Measurements from ENCODE around the gene SIGLEC7. TPM values are rescaled to one million over a fixed set of nuclear protein-coding genes. Genes with fewer than 3 reads are reported as not detected.
A peak's percentile ranks its signal among the peaks of the same experiment; 100 is the strongest.

The SIGLEC7 gene
- total RNA-seq, 1 donor from 2014 or later, result 0.47 TPM

DNA sequence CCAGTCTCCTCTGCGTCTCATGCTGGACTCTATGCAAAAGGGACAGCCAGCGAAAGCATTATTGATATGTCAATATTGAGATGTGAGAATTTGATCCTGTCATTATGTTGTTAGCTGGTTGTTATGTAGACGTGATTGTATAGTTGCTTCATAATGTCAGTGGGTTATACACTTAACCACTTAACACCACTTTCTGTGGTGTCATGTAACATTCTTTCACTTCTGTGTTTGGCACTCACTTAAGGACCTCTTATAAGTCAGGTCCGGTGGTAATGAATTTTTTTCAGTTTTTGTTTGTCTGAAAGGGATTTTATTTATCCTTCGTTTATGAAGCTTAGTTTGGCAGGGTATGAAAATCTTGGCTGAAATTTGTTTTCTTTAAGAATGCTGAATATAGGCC lies 7.1 kb upstream of the SIGLEC7 start:
- Histone ChIP-seq H3K36me3 (no peaks in the 10 kb centered on the region), H3K4me1 (peaks cover 21% of the 10 kb centered on the region), H3K4me3 (no peak overlapping the region), H3K9me3 (replicated peaks) (peaks cover 7% of the 10 kb centered on the region), H3K27me3 (ENCODE audit: low read depth) (peaks cover 58% of the 10 kb centered on the region), H3K27ac (replicated peaks) (no peak overlapping the region)
- DNase-seq, result no peak
- intact Hi-C loops (cut with micrococcal nuclease), result no loop called here
- TF ChIP-seq, protein P1, sequence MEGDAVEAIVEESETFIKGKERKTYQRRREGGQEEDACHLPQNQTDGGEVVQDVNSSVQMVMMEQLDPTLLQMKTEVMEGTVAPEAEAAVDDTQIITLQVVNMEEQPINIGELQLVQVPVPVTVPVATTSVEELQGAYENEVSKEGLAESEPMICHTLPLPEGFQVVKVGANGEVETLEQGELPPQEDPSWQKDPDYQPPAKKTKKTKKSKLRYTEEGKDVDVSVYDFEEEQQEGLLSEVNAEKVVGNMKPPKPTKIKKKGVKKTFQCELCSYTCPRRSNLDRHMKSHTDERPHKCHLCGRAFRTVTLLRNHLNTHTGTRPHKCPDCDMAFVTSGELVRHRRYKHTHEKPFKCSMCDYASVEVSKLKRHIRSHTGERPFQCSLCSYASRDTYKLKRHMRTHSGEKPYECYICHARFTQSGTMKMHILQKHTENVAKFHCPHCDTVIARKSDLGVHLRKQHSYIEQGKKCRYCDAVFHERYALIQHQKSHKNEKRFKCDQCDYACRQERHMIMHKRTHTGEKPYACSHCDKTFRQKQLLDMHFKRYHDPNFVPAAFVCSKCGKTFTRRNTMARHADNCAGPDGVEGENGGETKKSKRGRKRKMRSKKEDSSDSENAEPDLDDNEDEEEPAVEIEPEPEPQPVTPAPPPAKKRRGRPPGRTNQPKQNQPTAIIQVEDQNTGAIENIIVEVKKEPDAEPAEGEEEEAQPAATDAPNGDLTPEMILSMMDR (IDR thresholded peaks at IDR 0.05; ENCODE audit: borderline replicate concordance), result no peak

- no peak overlapping the region for H3K4me3 ChIP-seq
- peak overlapping the region; percentile 58 for H3K27ac ChIP-seq (replicated peaks)
- H3K36me3 ChIP-seq, result no peaks in the 10 kb centered on the region
- intact Hi-C loops (cut with micrococcal nuclease), result no loop called here
- TF ChIP-seq, protein P1 (IDR thresholded peaks at IDR 0.05; ENCODE audit: borderline replicate concordance), result no peak
- H3K9me3 ChIP-seq (replicated peaks), result peaks cover 7% of the 10 kb centered on the region
- H3K27me3 ChIP-seq (ENCODE audit: low read depth), result peaks cover 59% of the 10 kb centered on the region
- DNase-seq, result no peak
- H3K4me1 ChIP-seq, result peaks cover 21% of the 10 kb centered on the region
Observed at GRCh38 chr19:51135986-51136762, 5.9 kb upstream of the SIGLEC7 start.

DNA sequence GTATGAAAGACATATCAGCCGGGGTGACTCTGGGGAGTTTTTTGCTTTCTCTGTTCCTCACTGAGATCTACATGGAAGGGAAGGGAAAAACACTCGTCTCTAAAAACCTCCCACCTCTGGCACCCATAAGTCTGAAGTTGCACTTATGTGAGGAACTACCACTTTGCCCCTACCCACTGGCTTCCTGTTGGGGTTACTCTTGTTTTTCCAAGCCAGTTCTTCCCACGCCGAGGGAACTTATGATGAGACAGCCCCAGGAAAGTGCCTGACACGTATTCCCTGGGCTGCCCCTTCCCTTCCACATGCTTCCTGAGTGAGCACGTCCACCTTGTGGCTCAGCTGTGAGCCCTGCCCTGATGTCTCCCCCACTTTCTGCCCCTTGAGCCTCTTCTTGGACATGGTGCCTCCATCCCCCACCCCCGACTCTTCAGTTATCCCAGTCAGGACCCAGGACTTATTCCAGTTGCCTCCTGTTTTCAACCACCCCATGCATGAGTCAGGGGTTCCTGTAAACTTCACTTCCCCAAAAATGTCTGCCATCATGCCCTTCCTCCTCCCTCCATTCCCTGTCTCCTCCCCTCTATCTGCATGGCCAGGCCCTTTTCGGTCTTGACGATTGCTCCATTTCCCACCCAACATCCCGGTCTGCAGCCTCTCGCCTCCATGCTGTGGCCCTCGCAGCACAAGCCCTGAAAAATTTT lies 5.1 kb upstream of the SIGLEC7 start:
- Histone ChIP-seq H3K4me3 (no peak overlapping the region), H3K27me3 (ENCODE audit: low read depth) (peaks cover 61% of the 10 kb centered on the region), H3K27ac (replicated peaks) (peak overlapping the region; percentile 58), H3K4me1 (peaks cover 16% of the 10 kb centered on the region), H3K36me3 (no peaks in the 10 kb centered on the region), H3K9me3 (replicated peaks) (peaks cover 7% of the 10 kb centered on the region)
- TF ChIP-seq, protein P1 (IDR thresholded peaks at IDR 0.05; ENCODE audit: borderline replicate concordance), result no peak
- intact Hi-C loops (cut with micrococcal nuclease), result no loop called here
- no peak for DNase-seq

GRCh38 chr19:51137792-51138425 lies 4.2 kb upstream of the SIGLEC7 start:
- TF ChIP-seq, protein P1 (IDR thresholded peaks at IDR 0.05; ENCODE audit: borderline replicate concordance), result no peak
- no peak overlapping the region for H3K4me3 ChIP-seq
- peak overlapping the region; percentile 58 for H3K27ac ChIP-seq (replicated peaks)
- no peak for DNase-seq
- peaks cover 60% of the 10 kb centered on the region for H3K27me3 ChIP-seq (ENCODE audit: low read depth)
- H3K9me3 ChIP-seq (replicated peaks), result peaks cover 7% of the 10 kb centered on the region
- H3K36me3 ChIP-seq, result no peaks in the 10 kb centered on the region
- H3K4me1 ChIP-seq, result peaks cover 7% of the 10 kb centered on the region
- intact Hi-C loops (cut with micrococcal nuclease), result no loop called here

DNA sequence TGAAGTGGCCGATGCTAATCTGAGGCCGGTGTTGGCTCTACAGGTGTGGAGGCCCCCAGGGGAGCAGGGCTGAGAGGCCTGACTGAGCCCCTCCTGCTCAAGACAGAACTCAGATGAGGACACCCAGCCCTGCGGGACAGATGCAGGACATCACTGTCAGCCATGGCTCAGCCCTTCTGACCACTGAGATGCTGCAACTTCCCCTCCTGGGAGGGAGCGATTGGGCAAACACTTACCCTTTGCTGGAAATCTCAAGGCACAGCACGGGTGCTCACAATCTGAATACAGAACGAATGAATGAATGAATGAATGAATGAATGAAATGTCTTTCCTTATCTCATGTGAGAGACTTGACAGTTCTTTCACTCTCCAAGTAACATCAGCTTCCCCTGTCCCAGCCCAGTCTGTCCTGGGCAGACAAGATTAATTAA lies 3.5 kb upstream of the SIGLEC7 start:
- peaks cover 7% of the 10 kb centered on the region for H3K9me3 ChIP-seq (replicated peaks)
- no peak overlapping the region for H3K4me3 ChIP-seq
- peaks cover 5% of the 10 kb centered on the region for H3K4me1 ChIP-seq
- peak; percentile 58 for DNase-seq
- intact Hi-C loops (cut with micrococcal nuclease), result no loop called here
- H3K27me3 ChIP-seq (ENCODE audit: low read depth), result peaks cover 63% of the 10 kb centered on the region
- H3K27ac ChIP-seq (replicated peaks), result peak overlapping the region; percentile 58
- H3K36me3 ChIP-seq, result no peaks in the 10 kb centered on the region
- TF ChIP-seq, protein P1 (IDR thresholded peaks at IDR 0.05; ENCODE audit: borderline replicate concordance), result no peak
